GM18867 (cell line): ENCODE data around the gene EPHX1.

Experiments used
- ATAC-seq: cut with Tn5 transposase; IDR thresholded peaks from one replicate; pipeline ENCODE4 v1.9.1; 2021; ENCODE audit warnings: mild to moderate bottlenecking, moderate library complexity; ENCODE audit not compliant: unreplicated experiment

The EPHX1 gene

DNA sequence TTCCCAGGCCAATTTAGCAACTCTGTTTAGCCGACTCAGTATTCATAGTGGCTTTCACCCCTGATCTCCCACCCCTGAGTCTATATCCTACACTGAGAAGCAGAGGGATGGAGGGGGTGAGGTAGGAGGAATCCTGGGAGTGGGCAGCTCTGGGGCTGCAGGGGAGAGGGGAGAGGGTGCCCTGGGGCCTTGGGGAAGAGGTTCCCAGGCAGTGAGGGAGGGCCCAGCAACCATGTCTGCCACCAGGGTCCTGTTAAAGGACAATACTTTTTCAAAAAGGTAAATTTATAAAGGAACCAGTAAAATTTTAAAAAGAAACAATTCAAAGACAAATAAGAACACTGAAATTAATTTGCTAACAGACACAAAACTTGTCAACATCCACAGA lies 30.3 kb downstream of the EPHX1 start:
- ATAC-seq: no peak

GRCh38 chr1:225840713-225841112 lies 30.8 kb downstream of the EPHX1 start:
- ATAC-seq: no peak

DNA sequence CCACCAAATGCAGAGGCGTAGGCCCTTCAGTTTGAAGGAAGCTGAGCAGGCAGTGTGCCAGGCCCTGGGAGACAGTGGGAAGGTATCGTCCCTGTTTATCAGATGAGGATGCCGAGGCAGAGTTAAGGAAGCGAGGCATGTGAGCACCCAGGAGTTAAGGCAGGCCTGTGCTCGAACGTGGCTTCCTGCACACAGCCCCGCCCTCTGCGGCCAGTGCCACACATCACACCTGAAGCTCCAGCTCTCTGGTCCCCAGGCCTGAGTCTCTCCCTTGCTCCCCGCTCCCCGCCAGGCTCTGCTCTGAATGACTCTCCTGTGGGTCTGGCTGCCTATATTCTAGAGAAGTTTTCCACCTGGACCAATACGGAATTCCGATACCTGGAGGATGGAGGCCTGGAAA lies 32.1 kb downstream of the EPHX1 start:
- ATAC-seq: no peak

- no peak for ATAC-seq
Measured at GRCh38 chr1:225842788-225843425, 33.0 kb downstream of the EPHX1 start.

GRCh38 chr1:225843426-225843795 lies 33.5 kb downstream of the EPHX1 start:
- ATAC-seq: no peak

GRCh38 chr1:225844236-225845061 lies 34.5 kb downstream of the EPHX1 start:
- no peak for ATAC-seq

GRCh38 chr1:225845097-225845496 lies 35.2 kb downstream of the EPHX1 start:
- ATAC-seq: no peak

GRCh38 chr1:225845571-225846259 lies 35.8 kb downstream of the EPHX1 start:
- ATAC-seq: no peak

DNA sequence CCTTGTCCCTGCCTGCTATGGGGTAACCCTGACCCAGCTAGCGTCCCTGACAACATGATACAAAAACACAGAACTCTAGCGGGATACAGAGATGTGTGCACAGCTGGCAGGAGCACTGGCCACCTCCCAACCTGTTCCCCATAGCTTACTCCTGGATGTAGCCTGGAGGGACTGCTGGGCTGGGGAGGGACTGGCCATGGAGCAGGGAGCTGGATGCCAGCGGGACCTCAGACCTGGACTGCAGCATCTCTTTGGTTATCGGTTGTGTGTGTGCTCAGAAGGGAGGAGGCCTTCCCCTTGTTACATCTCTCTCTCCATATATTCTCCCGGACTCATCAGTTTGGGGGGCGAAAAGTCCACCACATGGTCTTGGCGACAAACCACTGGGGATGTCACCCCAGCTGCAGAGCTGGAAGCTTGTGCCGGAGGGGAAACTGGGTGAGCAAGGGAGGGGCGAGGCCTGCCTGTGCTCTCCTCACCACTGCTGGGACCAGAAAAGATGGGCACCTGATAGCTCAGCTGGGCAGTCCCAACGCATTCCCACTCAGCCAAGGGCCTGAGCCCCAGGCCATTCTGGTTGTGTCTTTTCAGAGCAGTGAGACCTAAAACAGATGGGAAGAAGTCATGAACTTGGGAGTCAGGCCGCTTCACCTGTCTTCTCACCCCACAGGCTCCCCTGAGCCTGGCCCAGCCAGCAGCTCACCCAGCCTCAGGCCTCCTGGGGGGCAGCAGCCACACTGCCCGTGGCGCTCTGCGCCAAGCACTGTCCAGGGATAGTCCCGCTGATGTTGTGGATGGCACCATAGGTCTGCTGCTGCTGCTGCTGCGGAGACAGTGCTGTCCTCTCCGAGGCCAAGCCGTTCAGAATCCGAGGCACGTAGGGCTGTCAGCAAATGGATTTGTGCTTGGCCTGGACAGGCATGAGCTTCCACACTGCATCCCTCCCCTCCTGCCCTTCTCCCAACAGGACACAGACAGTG lies 36.7 kb downstream of the EPHX1 start:
- ATAC-seq: no peak

DNA sequence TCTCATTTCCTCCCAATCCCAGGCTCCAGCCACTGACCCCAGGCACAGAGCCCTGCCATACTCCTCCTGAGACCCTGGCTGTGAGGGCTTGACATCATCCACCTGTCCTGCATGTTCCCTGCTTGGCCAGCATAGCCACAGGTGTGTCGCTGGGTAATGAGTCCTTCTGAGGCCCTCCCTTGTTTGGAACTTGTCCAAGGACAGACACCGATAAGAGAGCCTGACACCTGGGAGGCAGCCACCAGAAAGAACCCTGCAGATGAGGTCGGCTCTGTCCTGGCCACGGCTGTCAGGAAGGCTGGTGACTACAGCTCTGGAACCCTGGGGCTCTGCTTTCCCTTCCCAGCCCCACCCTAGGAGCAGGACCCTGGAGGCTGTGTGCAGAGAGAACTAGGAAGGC lies 37.7 kb downstream of the EPHX1 start:
- peak; percentile 2 for ATAC-seq

GRCh38 chr1:225848030-225848955 lies 38.4 kb downstream of the EPHX1 start:
- ATAC-seq: peak; percentile 64

- no peak for ATAC-seq
Measured at GRCh38 chr1:225849925-225850324, 40.0 kb downstream of the EPHX1 start.

- no peak for ATAC-seq
Measured at GRCh38 chr1:225850370-225850769, 40.4 kb downstream of the EPHX1 start.

GRCh38 chr1:225851805-225852204 lies 41.9 kb downstream of the EPHX1 start:
- ATAC-seq: peak; percentile 68

- ATAC-seq: no peak
Measured at GRCh38 chr1:225852413-225853124, 42.6 kb downstream of the EPHX1 start.

DNA sequence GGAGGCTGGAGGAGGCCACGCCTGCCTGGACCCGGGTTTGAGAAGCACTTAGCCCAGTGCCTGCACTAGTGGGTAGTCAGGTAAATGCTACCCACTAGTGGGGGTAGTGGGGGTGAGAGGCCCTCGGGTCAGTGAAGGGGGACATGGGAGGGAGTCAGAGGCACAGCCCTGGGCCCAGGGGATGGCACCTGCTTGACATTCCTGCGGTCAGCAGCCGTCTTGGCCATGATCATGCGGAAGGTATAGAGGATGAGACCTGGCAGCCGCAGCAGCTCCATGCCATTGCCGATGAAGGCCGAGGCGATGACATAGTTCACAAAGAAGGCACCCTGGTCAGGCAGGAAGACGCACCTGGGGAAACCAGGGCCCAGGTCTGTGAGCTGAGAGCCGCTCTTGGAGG lies 43.5 kb downstream of the EPHX1 start:
- no peak for ATAC-seq

- ATAC-seq: no peak
Measured at GRCh38 chr1:225855503-225856300, 45.8 kb downstream of the EPHX1 start.

DNA sequence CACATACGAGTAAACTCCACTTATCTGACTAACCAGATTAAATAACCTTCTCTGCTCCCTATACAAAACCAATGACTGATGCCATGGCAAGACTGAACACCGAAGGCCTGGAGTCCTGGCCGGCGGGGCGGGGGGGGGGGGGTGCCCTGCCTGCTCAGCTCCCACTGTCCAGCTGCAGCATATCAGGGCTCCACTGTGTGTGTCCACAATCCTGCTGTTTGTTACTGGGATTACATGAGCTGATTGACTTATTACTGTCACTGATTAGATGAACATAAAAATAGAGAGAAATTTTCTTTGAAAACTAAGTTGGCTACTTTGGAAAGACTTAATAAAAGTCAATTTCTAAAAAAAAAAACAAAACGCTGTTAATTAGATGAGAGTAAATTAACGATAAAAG lies 47.3 kb downstream of the EPHX1 start:
- ATAC-seq: no peak
